ENCODE data around the gene B3GNT3. TPM values are rescaled to one million over a fixed set of nuclear protein-coding genes. Genes with fewer than 3 reads are reported as not detected.
A peak's percentile ranks its signal among the peaks of the same experiment; 100 is the strongest.

B3GNT3 gene
- total and polyA plus RNA-seq, 9 of the 15 experiments (the other 6 are each of a cell fraction or from before 2014, with no cell fraction given) = 0.06 to 0.11 (median 0.07) TPM; not detected in 6

DNA sequence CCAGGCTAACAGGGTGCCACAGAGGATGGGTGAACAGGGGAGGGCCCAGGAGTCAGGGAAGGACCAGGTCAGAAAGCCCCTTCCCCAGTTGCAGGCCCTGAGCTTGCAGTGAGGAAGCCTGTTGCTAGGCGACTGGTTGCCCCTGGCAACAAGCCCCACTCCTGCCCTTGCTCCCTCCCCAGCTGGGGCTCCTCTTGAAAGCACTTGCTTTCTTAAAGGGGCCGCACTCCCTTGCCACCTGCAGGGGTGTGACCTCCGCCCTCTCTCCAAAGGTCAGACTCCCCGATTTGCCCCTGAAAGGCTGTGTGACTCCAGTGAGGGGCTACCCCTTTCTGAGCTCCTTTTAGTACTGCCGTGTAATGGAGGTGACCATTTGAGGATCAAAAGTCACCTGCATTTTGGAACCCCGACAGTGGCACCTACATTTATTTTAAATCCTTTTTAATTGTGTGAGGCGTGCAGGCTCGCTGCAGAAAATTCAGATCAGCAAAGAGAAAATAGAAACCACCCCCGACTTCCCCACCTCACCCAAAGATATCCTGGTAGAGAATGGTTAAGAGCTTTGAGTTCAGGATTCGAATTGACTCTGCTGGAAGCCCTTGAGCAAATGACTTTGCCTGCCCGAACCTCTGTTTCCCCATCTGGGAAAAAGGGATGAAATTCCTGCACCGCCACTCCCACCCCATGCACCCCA is 38.8 kb upstream of the B3GNT3 start (continued):
- TF ChIP-seq, protein P1, sequence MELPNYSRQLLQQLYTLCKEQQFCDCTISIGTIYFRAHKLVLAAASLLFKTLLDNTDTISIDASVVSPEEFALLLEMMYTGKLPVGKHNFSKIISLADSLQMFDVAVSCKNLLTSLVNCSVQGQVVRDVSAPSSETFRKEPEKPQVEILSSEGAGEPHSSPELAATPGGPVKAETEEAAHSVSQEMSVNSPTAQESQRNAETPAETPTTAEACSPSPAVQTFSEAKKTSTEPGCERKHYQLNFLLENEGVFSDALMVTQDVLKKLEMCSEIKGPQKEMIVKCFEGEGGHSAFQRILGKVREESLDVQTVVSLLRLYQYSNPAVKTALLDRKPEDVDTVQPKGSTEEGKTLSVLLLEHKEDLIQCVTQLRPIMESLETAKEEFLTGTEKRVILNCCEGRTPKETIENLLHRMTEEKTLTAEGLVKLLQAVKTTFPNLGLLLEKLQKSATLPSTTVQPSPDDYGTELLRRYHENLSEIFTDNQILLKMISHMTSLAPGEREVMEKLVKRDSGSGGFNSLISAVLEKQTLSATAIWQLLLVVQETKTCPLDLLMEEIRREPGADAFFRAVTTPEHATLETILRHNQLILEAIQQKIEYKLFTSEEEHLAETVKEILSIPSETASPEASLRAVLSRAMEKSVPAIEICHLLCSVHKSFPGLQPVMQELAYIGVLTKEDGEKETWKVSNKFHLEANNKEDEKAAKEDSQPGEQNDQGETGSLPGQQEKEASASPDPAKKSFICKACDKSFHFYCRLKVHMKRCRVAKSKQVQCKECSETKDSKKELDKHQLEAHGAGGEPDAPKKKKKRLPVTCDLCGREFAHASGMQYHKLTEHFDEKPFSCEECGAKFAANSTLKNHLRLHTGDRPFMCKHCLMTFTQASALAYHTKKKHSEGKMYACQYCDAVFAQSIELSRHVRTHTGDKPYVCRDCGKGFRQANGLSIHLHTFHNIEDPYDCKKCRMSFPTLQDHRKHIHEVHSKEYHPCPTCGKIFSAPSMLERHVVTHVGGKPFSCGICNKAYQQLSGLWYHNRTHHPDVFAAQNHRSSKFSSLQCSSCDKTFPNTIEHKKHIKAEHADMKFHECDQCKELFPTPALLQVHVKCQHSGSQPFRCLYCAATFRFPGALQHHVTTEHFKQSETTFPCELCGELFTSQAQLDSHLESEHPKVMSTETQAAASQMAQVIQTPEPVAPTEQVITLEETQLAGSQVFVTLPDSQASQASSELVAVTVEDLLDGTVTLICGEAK (IDR thresholded peaks at IDR 0.05) = no peak
- TF ChIP-seq, protein P1 (CRISPR knock-in tag; IDR thresholded peaks at IDR 0.05) = no peak
- TF ChIP-seq NFYB (IDR thresholded peaks at IDR 0.05; ENCODE audit: extremely low read depth, insufficient read length) (no peak), ZBTB8A (IDR thresholded peaks at IDR 0.05; ENCODE audit: partially characterized antibody) (no peak), ETV5 (CRISPR knock-in tag; IDR thresholded peaks at IDR 0.05; ENCODE audit: low read depth) (no peak), BRF1 (IDR thresholded peaks at IDR 0.05; ENCODE audit: borderline replicate concordance, extremely low read depth, insufficient read length) (no peak), XRCC3 (IDR thresholded peaks at IDR 0.05) (no peak), TAF7 (tag; IDR thresholded peaks at IDR 0.05) (no peak), SMC3 (conservative IDR thresholded peaks at IDR 0.05; ENCODE audit: insufficient read depth, low read depth, low read length) (no peak), POLR3G (IDR thresholded peaks at IDR 0.05; ENCODE audit: extremely low read depth, insufficient read length, insufficient replicate concordance) (no peak), PHTF2 (CRISPR knock-in tag; IDR thresholded peaks at IDR 0.05) (no peak), GATA2 (CRISPR knock-in tag; IDR thresholded peaks at IDR 0.05) (no peak), CSDE1 (IDR thresholded peaks at IDR 0.05) (peak in 1 of 2 experiments; percentile 89; a peak in 2 of 4 replicates), SP1 (CRISPR knock-in tag; IDR thresholded peaks at IDR 0.05) (no peak)
- TF ChIP-seq, protein P2, sequence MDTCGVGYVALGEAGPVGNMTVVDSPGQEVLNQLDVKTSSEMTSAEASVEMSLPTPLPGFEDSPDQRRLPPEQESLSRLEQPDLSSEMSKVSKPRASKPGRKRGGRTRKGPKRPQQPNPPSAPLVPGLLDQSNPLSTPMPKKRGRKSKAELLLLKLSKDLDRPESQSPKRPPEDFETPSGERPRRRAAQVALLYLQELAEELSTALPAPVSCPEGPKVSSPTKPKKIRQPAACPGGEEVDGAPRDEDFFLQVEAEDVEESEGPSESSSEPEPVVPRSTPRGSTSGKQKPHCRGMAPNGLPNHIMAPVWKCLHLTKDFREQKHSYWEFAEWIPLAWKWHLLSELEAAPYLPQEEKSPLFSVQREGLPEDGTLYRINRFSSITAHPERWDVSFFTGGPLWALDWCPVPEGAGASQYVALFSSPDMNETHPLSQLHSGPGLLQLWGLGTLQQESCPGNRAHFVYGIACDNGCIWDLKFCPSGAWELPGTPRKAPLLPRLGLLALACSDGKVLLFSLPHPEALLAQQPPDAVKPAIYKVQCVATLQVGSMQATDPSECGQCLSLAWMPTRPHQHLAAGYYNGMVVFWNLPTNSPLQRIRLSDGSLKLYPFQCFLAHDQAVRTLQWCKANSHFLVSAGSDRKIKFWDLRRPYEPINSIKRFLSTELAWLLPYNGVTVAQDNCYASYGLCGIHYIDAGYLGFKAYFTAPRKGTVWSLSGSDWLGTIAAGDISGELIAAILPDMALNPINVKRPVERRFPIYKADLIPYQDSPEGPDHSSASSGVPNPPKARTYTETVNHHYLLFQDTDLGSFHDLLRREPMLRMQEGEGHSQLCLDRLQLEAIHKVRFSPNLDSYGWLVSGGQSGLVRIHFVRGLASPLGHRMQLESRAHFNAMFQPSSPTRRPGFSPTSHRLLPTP (IDR thresholded peaks at IDR 0.05; ENCODE audit: borderline replicate concordance, extremely low read depth, insufficient read length) = no peak
- TF ChIP-seq, protein P3, sequence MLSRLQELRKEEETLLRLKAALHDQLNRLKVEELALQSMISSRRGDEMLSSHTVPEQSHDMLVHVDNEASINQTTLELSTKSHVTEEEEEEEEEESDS (CRISPR knock-in tag; IDR thresholded peaks at IDR 0.05) = no peak

Measured in K562 (cell line).